Measurements from ENCODE around the gene SNX25.

The SNX25 gene

DNA sequence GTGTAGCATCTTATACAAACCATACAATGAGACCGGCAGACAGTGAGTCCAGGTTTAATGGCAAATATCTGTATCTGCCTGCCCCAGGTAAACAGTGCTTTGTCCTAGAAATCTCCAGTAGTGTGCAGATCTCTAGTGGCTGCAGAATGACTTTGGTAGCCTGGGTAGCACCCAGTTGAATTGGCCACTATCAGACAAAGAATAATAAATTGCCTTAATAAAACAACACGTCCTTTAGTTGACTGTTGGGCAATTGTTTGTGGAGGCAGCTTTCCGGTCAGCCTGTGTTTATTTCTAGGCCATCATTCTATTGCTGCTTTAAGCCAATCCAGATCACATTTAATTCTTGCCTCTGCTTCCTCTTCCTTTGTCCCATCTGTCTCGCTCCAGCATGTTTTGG is 52.5 kb downstream of the SNX25 start:
- no peak for DNase-seq (ENCODE audit: low read depth in 3 of 3)

DNA sequence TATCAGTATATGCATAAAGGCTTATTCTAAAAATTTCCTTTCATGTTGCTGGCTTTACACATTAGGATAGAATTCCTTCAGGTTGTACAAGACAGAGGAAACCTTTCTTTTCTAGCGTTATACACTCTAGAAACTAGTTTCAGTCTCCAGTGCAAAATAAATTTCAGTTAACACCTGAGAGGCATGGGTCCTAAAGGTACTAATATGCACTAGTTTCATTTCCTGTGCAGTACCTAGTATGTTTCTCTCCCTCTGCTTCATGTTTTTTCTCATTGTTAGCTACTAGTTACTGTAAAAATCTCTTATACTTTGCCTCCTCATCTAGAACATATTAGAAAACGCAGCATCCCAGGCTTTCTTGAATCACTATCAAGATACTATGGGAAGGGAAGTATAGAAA is 54.0 kb downstream of the SNX25 start:
- no peak for DNase-seq (ENCODE audit: low read depth in 3 of 3)

DNA sequence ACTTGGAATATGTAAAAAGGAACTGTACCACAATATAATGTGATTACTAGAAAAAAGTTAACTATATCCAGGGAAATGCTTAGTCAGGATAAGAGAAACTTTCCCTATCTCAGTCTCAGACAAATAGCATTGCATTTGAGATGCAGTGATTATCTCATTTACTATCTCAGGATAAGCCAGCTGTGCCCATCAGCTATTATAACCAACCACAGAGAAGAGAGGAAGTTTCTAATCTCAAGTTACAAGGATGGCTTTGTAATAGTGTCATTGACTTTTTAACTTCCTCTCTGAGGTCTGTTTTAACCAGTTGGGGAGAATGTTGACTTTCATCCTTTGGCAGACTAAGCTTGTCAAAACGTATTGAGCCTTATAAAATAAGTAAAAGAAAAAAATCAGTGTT is 56.5 kb downstream of the SNX25 start:
- no peak for DNase-seq (ENCODE audit: low read depth in 3 of 3)

DNA sequence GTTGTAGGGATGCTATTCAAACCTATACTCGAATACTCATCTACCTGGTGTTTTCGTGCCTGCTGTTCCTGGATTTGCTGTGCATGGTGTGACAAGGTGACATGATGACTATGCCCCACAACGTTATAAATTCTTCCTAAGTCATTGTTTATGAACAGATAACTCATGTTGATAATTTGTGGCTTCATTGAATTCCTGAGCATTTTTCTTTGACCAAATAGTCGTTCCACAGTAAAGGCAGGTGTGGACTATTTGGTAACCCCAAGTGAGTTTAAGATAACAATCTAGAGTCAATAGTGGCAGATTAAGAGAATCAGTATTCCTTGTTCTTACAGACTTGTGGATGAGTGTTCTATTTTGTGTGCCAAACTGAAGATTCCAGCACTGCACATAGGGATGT is 59.9 kb downstream of the SNX25 start:
- no peak for DNase-seq (ENCODE audit: low read depth in 3 of 3)

DNA sequence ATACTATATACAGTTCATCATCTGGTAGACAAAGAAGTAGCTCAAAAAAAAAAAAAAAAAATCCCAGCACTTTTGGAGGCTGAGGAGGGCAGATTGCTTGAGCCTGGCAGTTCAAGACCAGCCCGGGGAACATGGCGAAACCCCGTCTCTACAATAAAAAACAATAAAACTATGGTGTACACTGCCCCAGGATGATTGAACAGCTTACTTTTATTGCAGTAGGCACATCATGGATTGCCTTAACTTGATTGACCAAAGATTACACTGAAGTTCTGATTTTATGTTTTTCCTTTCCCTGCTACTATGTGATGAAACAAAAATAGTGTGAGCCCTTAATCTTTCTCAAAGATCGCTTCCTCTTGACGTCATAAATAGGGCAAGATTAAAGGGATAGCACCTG is 60.6 kb downstream of the SNX25 start:
- DNase-seq (ENCODE audit: low read depth in 3 of 3): no peak

DNA sequence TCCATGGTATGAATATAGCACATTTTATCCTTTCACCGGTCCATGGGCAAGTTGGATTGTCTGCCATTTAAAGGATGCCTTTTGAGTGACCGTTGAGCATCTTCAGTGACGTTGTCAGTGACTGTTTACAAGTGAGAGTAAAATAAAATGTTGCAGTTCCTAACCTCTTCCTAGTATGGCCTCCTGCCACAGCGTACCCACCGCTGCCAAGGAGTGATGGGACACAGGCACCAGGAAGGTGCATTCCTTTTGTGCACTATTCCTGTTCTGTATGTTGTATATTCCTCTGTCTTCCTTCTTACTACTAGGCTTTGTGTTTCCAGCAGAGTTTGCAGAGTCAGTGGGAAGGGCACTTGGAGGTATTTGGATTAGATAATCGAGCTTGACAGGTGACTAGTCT is 61.5 kb downstream of the SNX25 start:
- no peak for DNase-seq (ENCODE audit: low read depth in 3 of 3)

DNA sequence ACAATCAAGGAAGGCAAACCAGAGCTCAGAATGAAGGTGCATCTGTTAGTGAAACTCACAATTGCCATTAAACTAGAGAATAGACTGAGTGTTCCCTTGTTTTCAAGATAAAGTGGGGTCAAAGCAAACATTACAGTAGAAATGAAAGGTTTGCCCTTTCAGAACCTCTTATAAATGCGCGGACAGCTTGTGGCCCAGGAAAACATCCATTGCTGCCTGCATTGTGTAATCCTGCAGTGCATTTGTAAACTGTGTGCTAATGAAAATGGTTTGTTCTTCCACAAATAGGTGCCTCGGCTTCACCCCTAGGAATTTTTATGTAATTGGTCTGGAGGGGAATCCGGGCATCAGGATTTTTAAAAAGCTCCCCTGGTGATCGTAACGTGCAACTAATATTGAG is 62.8 kb downstream of the SNX25 start:
- no peak for DNase-seq (ENCODE audit: low read depth in 3 of 3)

DNA sequence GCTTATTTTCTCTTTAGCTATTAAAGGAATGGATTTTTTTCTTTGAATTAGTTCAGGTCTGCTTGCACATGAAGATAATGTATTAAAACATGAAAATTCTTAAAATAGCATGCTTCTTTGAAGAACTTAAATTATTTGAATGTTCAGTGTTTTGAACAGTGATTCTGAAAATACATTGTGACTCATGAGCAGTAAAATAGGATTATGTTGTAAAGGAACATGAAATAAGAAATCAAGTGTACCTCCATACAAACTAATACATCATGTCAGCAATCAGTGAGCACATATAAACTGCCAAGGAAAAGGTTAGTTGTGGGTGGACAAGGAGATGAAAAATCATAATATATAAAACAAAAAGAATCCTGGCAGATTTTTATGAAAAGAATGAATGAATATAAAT is 66.1 kb downstream of the SNX25 start:
- no peak for DNase-seq (ENCODE audit: low read depth in 3 of 3)

DNA sequence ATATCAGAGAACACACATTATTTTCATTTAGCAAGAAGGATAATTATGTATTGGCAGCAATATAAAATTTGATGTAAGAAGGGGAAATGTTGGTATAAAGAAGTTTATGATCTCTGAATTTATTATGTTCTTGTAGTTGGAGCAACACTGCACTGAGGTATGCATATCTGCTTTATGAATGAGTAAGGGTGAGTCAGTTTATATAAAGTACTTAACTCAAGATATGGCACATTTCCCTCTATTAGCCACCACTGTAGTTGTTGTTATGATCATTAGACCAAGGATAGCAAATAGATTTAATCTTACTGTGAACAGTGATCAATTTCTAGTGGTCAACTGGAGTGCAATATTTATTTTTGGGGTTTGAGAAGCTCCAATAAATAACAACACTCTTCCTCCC is 66.6 kb downstream of the SNX25 start:
- no peak for DNase-seq (ENCODE audit: low read depth in 3 of 3)

DNA sequence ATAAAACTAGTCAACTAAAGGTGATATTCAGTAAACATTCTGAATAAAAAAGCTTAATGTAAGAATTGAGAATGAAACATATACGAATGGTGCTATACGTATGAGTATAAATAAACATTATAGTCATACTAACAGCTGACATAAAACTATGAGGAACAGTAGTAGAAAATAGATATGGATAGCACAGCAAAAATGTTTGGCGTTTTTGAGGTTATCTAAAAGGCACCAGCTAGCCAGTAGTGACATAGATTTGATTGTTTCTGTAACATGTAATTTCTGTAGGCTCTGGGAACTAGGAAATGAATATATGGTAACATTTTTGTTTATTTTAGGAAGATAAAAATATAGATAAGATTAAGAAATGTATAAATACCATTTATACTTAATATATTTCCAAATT is 69.3 kb downstream of the SNX25 start:
- DNase-seq (ENCODE audit: low read depth in 3 of 3): no peak

DNA sequence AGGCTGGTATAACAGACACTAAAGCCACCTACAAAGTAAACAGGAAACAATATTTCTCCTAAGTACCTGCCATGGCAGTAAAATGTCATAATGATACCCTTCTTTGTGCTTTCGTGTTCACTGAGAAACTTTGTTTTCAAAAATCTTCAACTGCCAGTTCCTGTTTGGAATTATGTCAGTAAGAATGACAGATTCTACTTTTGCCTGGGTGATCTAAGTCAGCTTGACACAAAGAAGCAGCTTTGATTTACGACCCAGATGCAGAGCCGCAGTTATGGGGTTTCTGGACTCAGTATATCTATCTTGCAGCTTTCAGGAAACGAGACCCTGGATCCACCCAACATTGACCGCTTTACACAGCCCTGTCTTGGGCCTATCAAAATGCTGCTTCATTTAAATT is 71.2 kb downstream of the SNX25 start:
- no peak for DNase-seq (ENCODE audit: low read depth in 3 of 3)

DNA sequence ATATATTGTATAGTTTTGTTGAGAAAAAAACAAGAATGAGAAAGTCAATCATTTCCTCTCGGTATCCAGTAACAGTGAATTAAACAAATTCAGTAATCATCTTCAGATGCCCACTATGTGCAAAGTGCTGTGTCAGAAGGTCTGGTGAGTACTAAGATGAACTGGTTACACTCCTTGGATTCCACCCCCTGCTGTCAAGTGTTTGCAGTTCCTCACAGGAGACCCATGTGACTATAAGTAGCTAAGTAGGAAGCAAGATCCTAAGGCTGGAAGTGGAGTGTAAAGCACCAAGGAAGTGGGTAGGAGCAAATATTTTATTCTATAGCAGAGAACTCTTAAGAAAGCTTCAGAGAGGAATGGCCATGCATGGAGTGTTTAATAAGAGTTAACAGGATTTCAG is 73.6 kb downstream of the SNX25 start:
- no peak for DNase-seq (ENCODE audit: low read depth in 3 of 3)

DNA sequence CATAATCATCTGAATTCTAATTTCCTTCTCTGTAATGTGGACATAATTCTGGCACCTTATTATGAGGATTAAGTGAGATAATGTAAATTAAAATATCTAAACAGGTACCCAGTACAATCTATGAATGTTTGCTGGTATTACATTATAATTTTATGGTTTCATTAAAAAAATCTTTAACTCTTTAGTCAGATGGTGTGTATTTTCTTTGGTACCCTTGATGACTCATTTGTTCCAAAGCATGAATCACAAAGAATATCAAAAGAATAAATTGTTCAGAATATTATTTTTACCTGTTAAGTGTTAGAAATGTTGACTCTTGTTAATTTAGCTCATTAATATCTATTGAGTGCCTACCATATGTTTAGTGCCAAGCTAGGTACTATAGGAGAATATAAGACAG is 74.3 kb downstream of the SNX25 start:
- DNase-seq (ENCODE audit: low read depth in 3 of 3): no peak

DNA sequence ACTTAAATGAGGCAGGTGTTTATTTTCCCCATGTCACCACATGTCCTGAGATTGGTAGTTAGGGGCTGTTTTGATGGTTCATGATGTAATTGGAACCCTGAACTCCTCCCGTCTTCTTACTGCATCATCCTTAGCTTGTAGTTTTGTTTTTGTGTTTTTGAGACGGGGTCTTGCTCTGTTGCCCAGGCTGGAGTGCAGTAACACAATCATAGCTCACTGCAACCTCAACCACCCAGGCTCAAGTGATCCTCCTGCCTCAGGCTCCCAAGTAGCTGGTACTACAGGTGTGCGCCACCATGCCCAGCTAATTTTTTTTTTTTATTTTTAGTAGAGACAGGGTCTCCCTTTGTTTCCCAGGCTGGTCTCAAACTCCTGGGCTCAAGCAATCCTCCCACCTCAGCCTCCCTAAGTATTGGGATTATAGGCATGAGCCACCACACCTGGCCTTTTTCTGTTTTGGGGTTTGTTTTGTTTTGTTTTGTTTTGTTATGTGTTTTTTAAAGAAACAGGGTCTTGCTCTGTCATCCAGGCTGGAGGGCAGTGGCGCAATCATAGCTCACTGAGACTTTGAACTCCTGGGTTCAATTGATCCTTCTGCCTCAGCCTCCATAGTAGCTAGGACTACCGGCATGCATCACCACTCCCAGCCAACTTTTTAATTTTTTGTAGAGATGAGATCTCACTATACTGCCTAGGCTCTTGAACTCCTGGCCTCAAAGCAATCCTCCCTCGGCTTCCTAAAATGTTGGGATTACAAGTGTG is 76.4 kb downstream of the SNX25 start:
- no peak for DNase-seq (ENCODE audit: low read depth in 3 of 3)

DNA sequence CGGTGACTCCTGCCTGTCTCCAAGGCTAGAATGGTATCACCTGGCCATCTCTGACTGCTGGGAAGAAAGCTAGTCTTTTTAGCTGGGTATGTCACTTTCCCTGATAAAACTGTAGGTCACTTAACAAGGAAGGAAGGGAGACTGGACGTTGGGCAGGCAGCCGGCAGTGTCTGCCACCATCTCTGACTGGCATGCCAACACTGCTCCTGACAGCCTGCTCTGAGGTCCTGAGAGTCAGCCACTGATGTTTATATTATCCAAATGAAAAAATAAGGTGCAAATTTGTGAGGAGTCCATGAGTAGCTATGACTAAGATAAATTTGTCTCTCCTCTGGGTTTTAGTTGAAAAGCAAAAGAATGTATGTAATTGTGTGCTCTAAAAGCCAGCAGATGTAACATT is 77.2 kb downstream of the SNX25 start:
- no peak for DNase-seq (ENCODE audit: low read depth in 3 of 3)

DNA sequence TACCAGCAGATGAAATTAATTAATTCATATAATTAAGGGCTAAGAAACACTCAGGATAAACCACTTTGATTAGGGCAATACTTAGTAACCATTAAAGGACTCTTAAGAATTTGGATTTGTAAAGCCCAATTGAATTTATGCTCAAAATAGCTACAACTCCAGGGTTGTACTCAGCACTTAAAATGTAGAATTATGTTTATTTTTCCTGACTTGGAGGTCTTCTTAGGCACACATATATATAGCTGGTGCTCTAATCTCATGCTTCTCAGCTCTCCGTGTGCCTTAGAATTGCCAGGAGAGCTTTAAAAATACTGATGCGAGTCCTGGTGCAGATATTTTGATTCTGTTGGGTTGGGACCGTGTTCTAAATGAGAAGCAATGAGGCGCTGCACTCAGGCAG is 77.6 kb downstream of the SNX25 start:
- DNase-seq (ENCODE audit: low read depth in 3 of 3): no peak

DNA sequence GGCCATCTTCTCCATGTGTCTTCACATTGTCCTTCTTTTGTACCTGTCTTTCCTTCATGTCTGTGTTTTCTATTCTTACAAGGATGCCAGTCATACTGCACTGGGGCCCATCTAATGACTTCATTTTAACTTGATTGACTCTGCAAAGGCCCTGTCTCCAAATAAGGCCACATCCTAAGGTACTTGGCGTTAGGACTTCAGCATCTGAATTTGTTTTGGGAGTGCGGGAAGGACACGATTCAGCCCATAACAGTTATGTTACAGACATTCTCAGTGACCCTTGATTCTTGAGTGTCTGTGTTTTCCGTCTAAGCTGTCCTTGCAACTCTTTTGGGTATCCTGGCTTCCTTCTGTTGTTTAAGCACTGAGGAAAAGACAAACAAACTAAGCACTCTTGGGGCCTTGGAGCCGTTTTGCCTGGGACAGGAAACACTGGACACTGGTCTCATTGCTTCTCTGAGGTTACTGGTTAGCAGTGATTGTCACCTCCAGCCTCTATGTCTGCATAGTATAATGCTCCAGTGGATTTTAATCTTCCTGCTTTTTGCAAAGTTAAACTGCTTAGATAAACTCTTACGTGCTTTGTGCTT is 80.7 kb downstream of the SNX25 start:
- DNase-seq (ENCODE audit: low read depth in 3 of 3): no peak

DNA sequence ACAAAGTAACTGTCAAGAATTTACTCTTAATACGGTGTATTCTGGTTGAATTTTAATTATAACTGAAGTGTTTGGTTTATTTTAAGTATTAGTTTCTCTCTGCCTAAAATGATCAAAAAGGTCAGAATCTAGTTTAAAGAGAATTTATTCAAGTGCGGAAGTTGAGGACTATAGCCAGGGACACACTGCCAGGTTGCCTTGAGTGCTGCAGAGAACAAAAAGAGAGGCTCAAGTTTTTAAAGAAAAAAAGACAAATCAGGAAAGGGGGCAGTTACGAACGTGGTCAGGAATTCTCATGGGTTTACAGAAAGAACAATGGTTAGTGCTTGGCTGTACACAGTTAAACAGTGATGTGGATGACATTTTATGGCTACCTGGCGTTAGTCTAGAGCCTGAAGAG is 81.3 kb downstream of the SNX25 start:
- no peak for DNase-seq (ENCODE audit: low read depth in 3 of 3)

DNA sequence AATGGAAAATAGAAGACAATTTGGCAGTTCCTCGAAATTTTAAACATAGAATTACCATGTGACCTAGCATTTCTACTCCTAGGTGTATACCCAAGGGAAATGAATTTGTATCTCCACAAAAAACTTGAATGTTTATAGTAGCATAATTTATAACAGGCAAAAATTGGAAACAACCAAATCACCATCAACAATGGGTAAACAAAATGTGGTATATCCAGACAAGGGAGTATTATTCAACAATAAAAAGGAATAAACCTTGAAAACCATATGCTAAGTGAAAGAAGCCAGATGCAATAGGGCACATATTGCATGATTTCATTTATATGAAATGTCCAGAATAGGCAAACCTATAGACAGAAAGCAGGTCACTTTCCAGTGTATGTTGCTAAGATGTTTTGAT is 83.8 kb downstream of the SNX25 start:
- no peak for DNase-seq (ENCODE audit: low read depth in 3 of 3)

DNA sequence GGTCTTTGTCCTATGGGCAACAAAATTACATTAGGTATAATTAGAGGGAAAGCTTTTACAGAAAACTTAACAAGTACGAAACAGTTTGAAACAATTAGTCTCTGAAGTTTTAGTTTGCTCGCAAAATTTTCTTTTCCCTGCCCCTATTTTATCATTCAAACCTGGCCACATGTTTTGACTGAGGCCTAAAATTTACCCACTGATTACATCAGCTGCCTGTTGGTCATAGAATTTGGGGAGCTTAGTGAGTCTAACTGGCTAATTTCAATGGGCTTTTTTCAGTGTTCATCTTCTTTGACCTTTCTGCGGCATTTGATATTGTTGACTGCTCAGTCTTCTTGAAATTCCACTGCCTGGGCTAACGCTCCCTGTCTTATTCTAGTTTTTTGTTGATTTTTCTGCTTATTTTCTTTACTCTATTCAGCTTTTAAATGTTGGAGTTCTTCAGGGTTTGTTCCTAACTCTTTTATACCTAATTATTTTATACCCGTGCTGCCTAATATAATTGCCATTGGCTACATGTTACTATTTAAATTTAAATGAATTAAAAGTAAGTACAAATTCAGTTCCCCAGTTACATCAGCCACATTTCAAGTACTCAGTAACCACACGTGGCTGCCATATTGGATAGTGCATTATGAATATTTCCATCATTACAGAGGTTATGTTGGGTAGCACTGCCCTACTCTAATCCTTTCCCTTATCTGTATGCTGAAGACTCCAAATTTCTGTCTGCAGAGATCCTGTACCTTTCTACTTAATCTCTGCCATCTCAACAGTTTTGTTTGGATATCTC is 87.5 kb downstream of the SNX25 start:
- DNase-seq (ENCODE audit: low read depth in 3 of 3): no peak

DNA sequence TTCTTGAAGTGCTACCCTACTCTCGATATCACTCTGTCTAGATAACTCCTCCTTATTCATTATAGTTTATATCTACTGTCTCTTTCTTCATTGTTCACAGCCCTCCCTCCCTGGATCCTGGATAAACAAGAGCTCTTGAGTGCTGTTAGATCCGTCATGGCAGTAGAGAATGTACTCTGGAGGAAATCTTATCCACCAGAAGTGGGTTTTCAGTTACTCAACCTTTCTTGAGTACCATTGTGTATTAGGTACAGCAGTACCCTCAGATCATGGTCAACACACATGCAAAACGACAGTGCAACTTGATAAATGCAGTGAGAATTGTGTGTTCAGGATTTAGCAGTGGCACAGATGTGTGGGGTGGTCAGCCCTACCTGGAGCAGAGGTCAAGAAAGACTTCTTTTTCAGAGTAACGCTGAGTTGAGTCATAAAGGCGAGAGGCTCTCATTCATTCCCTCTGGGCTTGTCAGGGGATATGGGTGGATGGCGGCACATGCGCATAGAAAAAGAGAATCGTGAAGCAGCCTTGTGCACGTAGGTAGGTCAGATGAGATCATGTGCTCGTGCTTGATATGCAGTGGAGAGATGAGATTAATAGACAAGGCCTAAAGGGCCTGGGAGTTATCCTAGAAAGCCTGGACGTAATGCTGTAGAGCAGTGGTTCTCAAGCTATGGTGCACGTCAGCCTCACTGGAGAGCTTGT is 89.5 kb downstream of the SNX25 start:
- no peak for DNase-seq (ENCODE audit: low read depth in 3 of 3)

DNA sequence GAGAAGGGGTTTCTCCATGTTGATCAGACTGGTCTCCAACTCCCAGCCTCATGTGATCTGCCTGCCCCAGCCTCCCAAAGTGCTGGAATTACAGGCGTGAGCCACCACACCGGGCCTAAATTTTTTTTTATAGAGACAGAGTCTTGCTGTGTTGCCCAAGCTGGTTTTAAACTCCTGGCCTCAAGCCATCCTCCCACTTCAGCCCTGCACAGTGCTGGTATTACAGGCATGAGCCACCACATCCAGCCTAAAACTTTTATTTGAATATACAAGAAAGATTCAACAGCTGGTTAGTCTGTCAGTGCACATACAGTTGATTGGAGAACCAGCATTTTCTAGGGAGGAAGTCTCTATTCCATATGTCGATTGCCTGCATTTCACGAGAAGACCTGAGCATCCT is 95.1 kb downstream of the SNX25 start:
- DNase-seq (ENCODE audit: low read depth in 3 of 3): no peak

Data from stimulated activated CD4-positive, alpha-beta T cell treated with anti-CD3 and anti-CD28 coated beads, TNF-alpha, amount 100 ng/mL, for 4 hours (primary cell).